ENCODE measurements around the gene PRSS27.

GRCh38 chr16:2698965-2699750 lies 20.9 kb downstream of the PRSS27 start:
- TF ChIP-seq CTCF (IDR thresholded peaks at IDR 0.05; ENCODE audit: low read depth, low read length, poor library complexity, severe bottlenecking) (no peak), EZH2phosphoT487 (IDR thresholded peaks at IDR 0.05; ENCODE audit: borderline replicate concordance, low read length) (no peak)

Measured in DOHH2 (cell line).